GM13977 (cell line): ENCODE measurements around the gene GNAZ.

ENCODE experiments used
- DNase-seq: peaks from one replicate; pipeline ENCODE4 v3.0.0; 2012; ENCODE audit warnings: low spot score
- CTCF ChIP-seq: IDR thresholded peaks from 2 replicates; pipeline ENCODE4 v1.5.1; 2012; ENCODE audit warnings: mild to moderate bottlenecking, control low read depth; ENCODE audit not compliant: insufficient read depth; ENCODE audit errors: extremely low read depth, missing control alignments
- in situ Hi-C: fragments of 300-500 bp; cut with MboI; formaldehyde crosslinking; loops from one replicate; pipeline ENCODE4 v1.12.0; 2022; ENCODE audit warnings: low sequenced_read_pairs, low pct_unique_long_range_greater_than_20kb, mixed read lengths, inconsistent platforms; ENCODE audit not compliant: unreplicated experiment

The GNAZ gene

GRCh38 chr22:23073526-23074229 is 3.4 kb downstream of the GNAZ start:
- no peak for TF ChIP-seq CTCF
- in situ Hi-C loops = no loop called here
- no peak for DNase-seq

GRCh38 chr22:23074451-23074850 is 4.1 kb downstream of the GNAZ start:
- in situ Hi-C loops = no loop called here
- DNase-seq = no peak
- TF ChIP-seq CTCF = no peak

GRCh38 chr22:23075050-23075449 is 4.7 kb downstream of the GNAZ start:
- in situ Hi-C loops = no loop called here
- no peak for TF ChIP-seq CTCF
- no peak for DNase-seq

GRCh38 chr22:23075525-23076216 is 5.4 kb downstream of the GNAZ start:
- no peak for TF ChIP-seq CTCF
- in situ Hi-C loops = no loop called here

GRCh38 chr22:23076896-23077572 is 6.7 kb downstream of the GNAZ start:
- in situ Hi-C loops = no loop called here
- no peak for DNase-seq
- TF ChIP-seq CTCF = no peak

More at GRCh38 chr22:23075525-23076216, 5.4 kb downstream of the GNAZ start:
- DNase-seq = no peak

GRCh38 chr22:23077627-23078461 is 7.5 kb downstream of the GNAZ start:
- in situ Hi-C loops = no loop called here
- DNase-seq = no peak
- no peak for TF ChIP-seq CTCF
